Body of pancreas (tissue), 4 donors: ENCODE measurements around the gene SLCO1A2. TPM values are rescaled to one million over a fixed set of nuclear protein-coding genes. Genes with fewer than 3 reads are reported as not detected.

ENCODE experiments used
- ATAC-seq: fragments of 150-250 bp; one replicate; pipeline ENCODE4 v1.9.1; 2016
- DNase-seq, 4 donors: peaks; one replicate each; pipeline ENCODE4 v3.0.0-alpha.2; 2019
- H3K27ac ChIP-seq, 4 donors: fragments of 200-600 bp; sonication (generic); 1 replicate in 3 of 4; 2 replicates in 1 of 4; pipeline versions ENCODE4 v1.5.1 to v1.6.1; 2016 to 2019; ENCODE audit warnings: mild to moderate bottlenecking in 1 of 4, mixed read lengths in 1 of 4, moderate library complexity in 1 of 4
- H3K27me3 ChIP-seq, 2 donors: fragments of 200-600 bp; sonication (generic); one replicate each; pipeline ENCODE4 v1.6.0; 2016; ENCODE audit warnings: mild to moderate bottlenecking in 1 of 2
- H3K36me3 ChIP-seq, 2 donors: fragments of 200-600 bp; sonication (generic); replicated peaks in 1 of 2; 2 replicates each; pipeline ENCODE4 v1.5.1; 2016; ENCODE audit warnings: low read depth in 2 of 2; ENCODE audit not compliant: insufficient read depth in 1 of 2
- H3K4me1 ChIP-seq: fragments of 200-600 bp; sonication (generic); one replicate; pipeline ENCODE4 v1.6.0; 2016
- H3K4me3 ChIP-seq, 2 donors: fragments of 200-600 bp; sonication (generic); 1 replicate in 1 of 2; 2 replicates in 1 of 2; pipeline ENCODE4 v1.5.1; 2016 to 2019
- H3K9me3 ChIP-seq, 3 donors: fragments of 200-600 bp; sonication (generic); 1 replicate in 2 of 3; 2 replicates in 1 of 3; pipeline ENCODE4 v1.5.1; 2016
- POLR2A ChIP-seq, 3 donors: fragments of 450-650 bp; IDR thresholded peaks; one replicate each; pipeline ENCODE4 v1.6.1; 2016; ENCODE audit warnings: antibody characterized with exemption in 3 of 3, mild to moderate bottlenecking in 2 of 3
- WGBS, 2 donors: methylation state at CpG; one replicate each; pipeline ENCODE4 v1.1.5; 2017; 5-methylcytosine and 5-hydroxymethylcytosine counted together
- intact Hi-C: fragments of 100-400 bp; cut with DNase I; formaldehyde crosslinking; loops from one replicate; pipeline ENCODE4 v1.15.1; 2023
- total RNA-seq, 2 donors: library from RNA; depleted of rRNA; stranded (reverse); fragments of >200 nt; gene quantifications; one replicate each; pipeline ENCODE4 v1.1.0, GENCODE V29; 2016
- TF ChIP-seq, protein P1 (sequence below), 7 experiments: fragments of 450-650 bp in 4 of 7; fragments of 200-600 bp in 3 of 7; sonication (generic) in 3 of 7; IDR thresholded peaks; one replicate each; pipeline ENCODE4 v1.5.1; 2016 to 2019; ENCODE audit warnings: antibody characterized with exemption in 7 of 7

SLCO1A2 gene
- total RNA-seq, 2 donors from 2014 or later = not detected

DNA sequence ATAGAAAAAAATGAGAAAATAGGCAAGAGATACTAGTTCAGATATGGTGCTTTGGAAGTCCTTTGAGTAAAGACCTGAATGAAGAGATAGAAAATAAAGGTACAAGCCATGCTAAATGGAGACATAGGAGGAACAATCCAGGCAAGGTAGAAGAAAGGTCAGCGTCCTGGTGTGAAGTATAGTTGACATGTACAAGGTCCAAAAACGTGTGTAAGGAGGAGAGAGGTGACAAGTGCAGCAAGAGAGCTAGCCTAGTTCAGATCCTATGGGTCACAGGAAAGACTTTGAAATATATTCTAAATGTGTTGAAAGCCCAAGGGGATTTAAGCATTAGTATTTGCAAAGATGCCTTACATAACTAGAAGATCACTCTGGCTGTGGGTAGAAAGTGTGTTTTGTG, 115.5 kb downstream of the SLCO1A2 start:
- Histone ChIP-seq H3K4me3 (no peak overlapping the region), H3K4me1 (no peaks in the 10 kb centered on the region), H3K36me3 (no peaks in the 10 kb centered on the region), H3K9me3 (no peaks in the 10 kb centered on the region), H3K27me3 (no peaks in the 10 kb centered on the region), H3K27ac (no peak overlapping the region)
- intact Hi-C loops = no loop called here
- no peak for TF ChIP-seq POLR2A (IDR thresholded peaks at IDR 0.05)
- TF ChIP-seq, protein P1, sequence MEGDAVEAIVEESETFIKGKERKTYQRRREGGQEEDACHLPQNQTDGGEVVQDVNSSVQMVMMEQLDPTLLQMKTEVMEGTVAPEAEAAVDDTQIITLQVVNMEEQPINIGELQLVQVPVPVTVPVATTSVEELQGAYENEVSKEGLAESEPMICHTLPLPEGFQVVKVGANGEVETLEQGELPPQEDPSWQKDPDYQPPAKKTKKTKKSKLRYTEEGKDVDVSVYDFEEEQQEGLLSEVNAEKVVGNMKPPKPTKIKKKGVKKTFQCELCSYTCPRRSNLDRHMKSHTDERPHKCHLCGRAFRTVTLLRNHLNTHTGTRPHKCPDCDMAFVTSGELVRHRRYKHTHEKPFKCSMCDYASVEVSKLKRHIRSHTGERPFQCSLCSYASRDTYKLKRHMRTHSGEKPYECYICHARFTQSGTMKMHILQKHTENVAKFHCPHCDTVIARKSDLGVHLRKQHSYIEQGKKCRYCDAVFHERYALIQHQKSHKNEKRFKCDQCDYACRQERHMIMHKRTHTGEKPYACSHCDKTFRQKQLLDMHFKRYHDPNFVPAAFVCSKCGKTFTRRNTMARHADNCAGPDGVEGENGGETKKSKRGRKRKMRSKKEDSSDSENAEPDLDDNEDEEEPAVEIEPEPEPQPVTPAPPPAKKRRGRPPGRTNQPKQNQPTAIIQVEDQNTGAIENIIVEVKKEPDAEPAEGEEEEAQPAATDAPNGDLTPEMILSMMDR (IDR thresholded peaks at IDR 0.05) = no peak
- WGBS, 2 donors = 33 to 35% methylated on average over 2 of the region's 2 CpGs
- DNase-seq = no peak
- no peak for ATAC-seq

Other genes with a start within 250 kb of the SLCO1A2 start
- gene SLCO1B1, start 203.7 kb downstream of the SLCO1A2 start, total RNA-seq = not detected
- 100 to 1,000 TPM in 1 of 2 donors, 1 to 10 TPM in 1; 3.6 to 111 TPM for gene IAPP, start 38.0 kb upstream of the SLCO1A2 start, total RNA-seq
- 10 to 100 TPM; 12.5 to 12.7 TPM for gene PYROXD1, start 102.7 kb upstream of the SLCO1A2 start, total RNA-seq
- 10 to 100 TPM in 1 of 2 donors, 1 to 10 TPM in 1; 5.3 to 18.9 TPM for gene RECQL, start 166.7 kb upstream of the SLCO1A2 start, total RNA-seq
- 10 to 100 TPM; 16.3 to 18.5 TPM for gene GOLT1B, start 166.9 kb upstream of the SLCO1A2 start, total RNA-seq
- 10 to 100 TPM; 18.5 to 49.5 TPM for gene SPX, start 191.4 kb upstream of the SLCO1A2 start, total RNA-seq